Neural progenitor cell (in vitro differentiated cells): ENCODE data around the gene HECTD3. TPM values are rescaled to one million over a fixed set of nuclear protein-coding genes. Genes with fewer than 3 reads are reported as not detected.

Experiments
- DNase-seq: peaks from one replicate; pipeline ENCODE4 v3.0.0-alpha.2; 2016; ENCODE audit warnings: low spot score
- H2AFZ ChIP-seq: fragments of 200-600 bp; sonication (generic); replicated peaks from 2 replicates; pipeline ENCODE4 v1.6.1; 2016; ENCODE audit warnings: antibody characterized with exemption
- H3F3A ChIP-seq: fragments of 200-600 bp; sonication (generic); 2 replicates; pipeline ENCODE4 v1.6.1; 2016; ENCODE audit warnings: antibody characterized with exemption, low read depth
- H3K27ac ChIP-seq: fragments of 200-600 bp; sonication (generic); 2 replicates; pipeline ENCODE4 v1.5.1; 2016; ENCODE audit warnings: mild to moderate bottlenecking
- H3K27me3 ChIP-seq: fragments of 200-600 bp; sonication (generic); 2 replicates; pipeline ENCODE4 v1.6.1; 2016; ENCODE audit warnings: mild to moderate bottlenecking, moderate library complexity
- H3K36me3 ChIP-seq: fragments of 200-600 bp; sonication (generic); 2 replicates; pipeline ENCODE4 v1.5.1; 2016
- H3K4me1 ChIP-seq: fragments of 200-600 bp; sonication (generic); 2 replicates; pipeline ENCODE4 v1.6.1; 2016; ENCODE audit warnings: mixed run types
- H3K4me2 ChIP-seq: fragments of 200-600 bp; sonication (generic); 2 replicates; pipeline ENCODE4 v1.6.1; 2016
- H3K4me3 ChIP-seq: fragments of 200-600 bp; sonication (generic); 2 replicates; pipeline ENCODE4 v1.5.1; 2016
- H3K79me2 ChIP-seq: fragments of 200-600 bp; sonication (generic); 2 replicates; pipeline ENCODE4 v1.6.1; 2016; ENCODE audit warnings: low read depth
- H3K9ac ChIP-seq: fragments of 200-600 bp; sonication (generic); 2 replicates; pipeline ENCODE4 v1.6.1; 2016
- H3K9me3 ChIP-seq: fragments of 200-600 bp; sonication (generic); 2 replicates; pipeline ENCODE4 v1.5.1; 2016; ENCODE audit warnings: low read depth
- H4K20me1 ChIP-seq: fragments of 200-600 bp; sonication (generic); 2 replicates; pipeline ENCODE4 v1.6.1; 2016; ENCODE audit warnings: low read depth
- H3K27ac Mint-ChIP-seq: 3 replicates; pipeline ENCODE4 v1.8.0; 2021; ENCODE audit warnings: mixed read lengths
- H3K27me3 Mint-ChIP-seq: 2 replicates; pipeline ENCODE4 v1.8.0; 2022; ENCODE audit warnings: low read depth, mild to moderate bottlenecking, inconsistent platforms, moderate library complexity, mixed read lengths; ENCODE audit not compliant: insufficient read depth
- H3K36me3 Mint-ChIP-seq: 3 replicates; pipeline ENCODE4 v1.8.0; 2021; ENCODE audit warnings: mixed read lengths
- H3K4me1 Mint-ChIP-seq: 3 replicates; pipeline ENCODE4 v1.8.0; 2021; ENCODE audit warnings: mixed read lengths
- H3K4me3 Mint-ChIP-seq: 3 replicates; pipeline ENCODE4 v1.8.0; 2021; ENCODE audit warnings: mild to moderate bottlenecking, moderate library complexity, mixed read lengths
- H3K9me3 Mint-ChIP-seq: 3 replicates; pipeline ENCODE4 v1.8.0; 2020; ENCODE audit warnings: mixed read lengths
- CTCF ChIP-seq: fragments of 200-600 bp; sonication (generic); IDR thresholded peaks from 2 replicates; pipeline ENCODE4 v1.5.1; 2017; ENCODE audit warnings: antibody characterized with exemption, mild to moderate bottlenecking
- EZH2 ChIP-seq: fragments of 200-600 bp; sonication (generic); IDR thresholded peaks from 2 replicates; pipeline ENCODE4 v1.6.1; 2017; ENCODE audit warnings: antibody characterized with exemption, mild to moderate bottlenecking, moderate library complexity
- EZH2phosphoT487 ChIP-seq: fragments of 200-600 bp; sonication (generic); IDR thresholded peaks from 2 replicates; pipeline ENCODE4 v1.6.1; 2017; ENCODE audit warnings: antibody characterized with exemption
- total RNA-seq: library from RNA; depleted of rRNA; stranded (reverse); fragments of >200 nt; gene quantifications from 2 replicates; pipeline ENCODE4 v1.2.3, GENCODE V29; 2015; ENCODE audit warnings: low replicate concordance

HECTD3 gene
- total RNA-seq, 1 donor from 2014 or later: 13.1 TPM

- peaks cover 3% of the 10 kb centered on the region for H3K36me3 Mint-ChIP-seq
- no peaks in the 10 kb centered on the region for H3K9me3 Mint-ChIP-seq
- Histone ChIP-seq H2AFZ (no peak overlapping the region), H3K4me3 (no peak overlapping the region), H3K79me2 (no peaks in the 10 kb centered on the region), H3K36me3 (no peaks in the 10 kb centered on the region), H3K9ac (no peak overlapping the region), H3K27ac (no peak overlapping the region), H4K20me1 (no peaks in the 10 kb centered on the region), H3K9me3 (no peaks in the 10 kb centered on the region), H3K27me3 (no peaks in the 10 kb centered on the region), H3F3A (no peaks in the 10 kb centered on the region), H3K4me2 (no peak overlapping the region), H3K4me1 (no peaks in the 10 kb centered on the region)
- TF ChIP-seq CTCF (no peak), EZH2 (no peak), EZH2phosphoT487 (no peak)
- no peak overlapping the region for H3K4me3 Mint-ChIP-seq
- H3K4me1 Mint-ChIP-seq: no peaks in the 10 kb centered on the region
- no peak overlapping the region for H3K27ac Mint-ChIP-seq
- no peak for DNase-seq
- H3K27me3 Mint-ChIP-seq: no peaks in the 10 kb centered on the region
Observed at GRCh38 chr1:45051005-45051772, 40.1 kb upstream of the HECTD3 start.

- no peaks in the 10 kb centered on the region for H3F3A ChIP-seq
- no peak overlapping the region for H3K9ac ChIP-seq
- no peaks in the 10 kb centered on the region for H3K79me2 ChIP-seq
- DNase-seq: no peak
- no peaks in the 10 kb centered on the region for H3K36me3 ChIP-seq
- Mint-ChIP-seq H3K4me1 (no peaks in the 10 kb centered on the region), H3K36me3 (no peaks in the 10 kb centered on the region), H3K27me3 (no peaks in the 10 kb centered on the region), H3K4me3 (no peak overlapping the region), H3K27ac (no peak overlapping the region), H3K9me3 (no peaks in the 10 kb centered on the region)
- no peak overlapping the region for H3K4me3 ChIP-seq
- H2AFZ ChIP-seq: no peak overlapping the region
- H3K27ac ChIP-seq: no peak overlapping the region
- H4K20me1 ChIP-seq: no peaks in the 10 kb centered on the region
- H3K27me3 ChIP-seq: no peaks in the 10 kb centered on the region
- H3K4me2 ChIP-seq: no peak overlapping the region
- no peaks in the 10 kb centered on the region for H3K4me1 ChIP-seq
- TF ChIP-seq CTCF (no peak), EZH2phosphoT487 (no peak), EZH2 (no peak)
- no peaks in the 10 kb centered on the region for H3K9me3 ChIP-seq
Observed at GRCh38 chr1:45047032-45047431, 35.9 kb upstream of the HECTD3 start.

GRCh38 chr1:45044916-45045315 is 33.8 kb upstream of the HECTD3 start:
- Mint-ChIP-seq H3K4me3 (no peak overlapping the region), H3K4me1 (no peaks in the 10 kb centered on the region), H3K9me3 (no peaks in the 10 kb centered on the region), H3K27ac (no peak overlapping the region), H3K27me3 (no peaks in the 10 kb centered on the region), H3K36me3 (no peaks in the 10 kb centered on the region)
- Histone ChIP-seq H4K20me1 (no peaks in the 10 kb centered on the region), H3K4me3 (no peak overlapping the region), H3K27me3 (no peaks in the 10 kb centered on the region), H3K4me1 (no peaks in the 10 kb centered on the region), H3K9ac (no peak overlapping the region), H3F3A (no peaks in the 10 kb centered on the region), H3K36me3 (no peaks in the 10 kb centered on the region), H3K27ac (no peak overlapping the region), H2AFZ (no peak overlapping the region), H3K79me2 (no peaks in the 10 kb centered on the region), H3K9me3 (no peaks in the 10 kb centered on the region), H3K4me2 (no peak overlapping the region)
- no peak for TF ChIP-seq EZH2
- no peak for TF ChIP-seq CTCF
- TF ChIP-seq EZH2phosphoT487: no peak
- DNase-seq: no peak
